HFF-Myc (cell line): ENCODE measurements around the gene SLC35E1.

Source experiments
- DNase-seq: peaks from one replicate; pipeline ENCODE4 v3.0.0-alpha.2; 2011; ENCODE audit warnings: low read depth; ENCODE audit errors: extremely low read depth
- H3K4me3 ChIP-seq: replicated peaks from 2 replicates; pipeline ENCODE4 v1.5.1; 2011; ENCODE audit warnings: low read depth, mild to moderate bottlenecking, control low read depth, low read length
- CTCF ChIP-seq: IDR thresholded peaks from 2 replicates; pipeline ENCODE4 v1.5.1; 2012; ENCODE audit warnings: mild to moderate bottlenecking, low read depth, low read length, control low read depth; ENCODE audit errors: missing control alignments

Gene SLC35E1

GRCh38 chr19:16591803-16592556, 19.8 kb upstream of the SLC35E1 start:
- DNase-seq = no peak
- TF ChIP-seq CTCF = no peak
- no peak overlapping the region for H3K4me3 ChIP-seq

GRCh38 chr19:16590876-16591802, 18.9 kb upstream of the SLC35E1 start:
- no peak overlapping the region for H3K4me3 ChIP-seq
- no peak for TF ChIP-seq CTCF
- no peak for DNase-seq

GRCh38 chr19:16589917-16590316, 17.7 kb upstream of the SLC35E1 start:
- H3K4me3 ChIP-seq = no peak overlapping the region
- no peak for DNase-seq

GRCh38 chr19:16588824-16589577, 16.8 kb upstream of the SLC35E1 start:
- no peak overlapping the region for H3K4me3 ChIP-seq
- DNase-seq = no peak
- TF ChIP-seq CTCF = no peak

More at GRCh38 chr19:16589917-16590316, 17.7 kb upstream of the SLC35E1 start:
- TF ChIP-seq CTCF = no peak

- TF ChIP-seq CTCF = no peak
- no peak overlapping the region for H3K4me3 ChIP-seq
- DNase-seq = no peak
These were observed 15.9 kb upstream of the SLC35E1 start for GRCh38 chr19:16587833-16588823.
